Left ventricle myocardium inferior (tissue), 1 donor: ENCODE results near the gene PRG3. TPM values are rescaled to one million over a fixed set of nuclear protein-coding genes. Genes with fewer than 3 reads are reported as not detected.

ENCODE experiments used
- DNase-seq: peaks from one replicate; pipeline ENCODE4 v3.0.0-alpha.2; 2020
- H3K27ac ChIP-seq: fragments of 200-600 bp; replicated peaks from 2 replicates; pipeline ENCODE4 v1.8.0; 2021
- H3K27me3 ChIP-seq: fragments of 200-600 bp; 2 replicates; pipeline ENCODE4 v1.8.0; 2021; ENCODE audit warnings: low read depth
- H3K36me3 ChIP-seq: fragments of 200-600 bp; 2 replicates; pipeline ENCODE4 v1.8.0; 2021
- H3K4me1 ChIP-seq: fragments of 200-600 bp; 2 replicates; pipeline ENCODE4 v1.8.0; 2021
- H3K4me3 ChIP-seq: fragments of 200-600 bp; 2 replicates; pipeline ENCODE4 v1.8.0; 2021; ENCODE audit warnings: mild to moderate bottlenecking, moderate library complexity
- H3K9me3 ChIP-seq: fragments of 200-600 bp; replicated peaks from 2 replicates; pipeline ENCODE4 v1.8.0; 2021
- intact Hi-C: fragments of 100-400 bp; cut with micrococcal nuclease; formaldehyde crosslinking; loops from one replicate; pipeline ENCODE4 v1.11.0; 2022
- total RNA-seq: library from RNA; stranded (reverse); fragmentation: NEBNext Ultra II Directional; extraction: Animal tissue kit (Norgen Biotek cat#: 25700); gene quantifications from one replicate; pipeline ENCODE4 v1.2.1, GENCODE V29; 2021
- TF ChIP-seq, protein P1 (sequence below): fragments of 200-600 bp; IDR thresholded peaks from 2 replicates; pipeline ENCODE4 v1.8.0; 2021; ENCODE audit warnings: antibody characterized with exemption, mild to moderate bottlenecking, borderline replicate concordance
- donor health status: DM: no; HTN: yes; CAD: no; lungs with severe emphysema.

Gene PRG3
- total RNA-seq, 1 donor from 2014 or later: not detected

DNA sequence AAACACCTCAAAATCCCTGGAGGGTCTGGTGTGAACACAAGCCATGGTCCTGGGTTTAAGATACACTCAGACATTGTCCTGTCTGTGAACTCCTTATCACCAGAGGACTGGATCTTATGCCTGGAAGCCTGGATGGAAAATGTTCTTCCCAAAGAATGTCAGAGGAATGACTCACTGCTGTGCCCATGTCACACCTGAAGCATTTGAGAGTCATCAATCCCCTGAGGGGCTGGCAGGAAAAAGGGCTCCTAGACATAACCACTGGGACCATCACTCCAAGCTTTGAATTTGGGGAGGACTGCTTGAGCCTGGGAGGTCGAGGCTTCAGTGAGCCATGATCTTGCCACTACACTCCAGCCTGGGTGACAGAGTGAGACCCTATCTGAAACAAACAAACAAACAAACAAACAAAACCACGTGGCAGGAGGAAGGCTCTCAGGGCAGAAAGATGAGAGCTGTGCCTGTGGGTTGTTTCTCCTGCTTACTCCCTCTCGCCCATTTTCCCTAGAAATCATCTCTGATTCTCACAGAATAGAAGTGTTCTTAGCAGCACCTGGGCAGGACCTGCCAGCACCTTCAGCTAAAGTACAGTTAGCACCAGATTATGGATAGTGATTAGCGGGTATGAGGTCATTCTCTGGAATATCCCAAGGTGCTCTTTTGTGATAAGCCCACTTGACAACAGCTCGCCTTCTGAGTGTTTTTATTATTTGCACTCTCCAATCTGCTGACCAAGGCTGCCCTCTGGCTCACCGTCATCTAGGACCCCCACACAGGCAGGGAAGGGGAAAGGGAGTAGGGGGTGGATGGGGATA lies 21.4 kb upstream of the PRG3 start:
- H3K27me3 ChIP-seq: peaks cover 10% of the 10 kb centered on the region
- H3K4me1 ChIP-seq: peaks cover 26% of the 10 kb centered on the region
- no peak overlapping the region for H3K27ac ChIP-seq
- H3K9me3 ChIP-seq: no peaks in the 10 kb centered on the region
- H3K36me3 ChIP-seq: peaks cover 5% of the 10 kb centered on the region
- TF ChIP-seq, protein P1, sequence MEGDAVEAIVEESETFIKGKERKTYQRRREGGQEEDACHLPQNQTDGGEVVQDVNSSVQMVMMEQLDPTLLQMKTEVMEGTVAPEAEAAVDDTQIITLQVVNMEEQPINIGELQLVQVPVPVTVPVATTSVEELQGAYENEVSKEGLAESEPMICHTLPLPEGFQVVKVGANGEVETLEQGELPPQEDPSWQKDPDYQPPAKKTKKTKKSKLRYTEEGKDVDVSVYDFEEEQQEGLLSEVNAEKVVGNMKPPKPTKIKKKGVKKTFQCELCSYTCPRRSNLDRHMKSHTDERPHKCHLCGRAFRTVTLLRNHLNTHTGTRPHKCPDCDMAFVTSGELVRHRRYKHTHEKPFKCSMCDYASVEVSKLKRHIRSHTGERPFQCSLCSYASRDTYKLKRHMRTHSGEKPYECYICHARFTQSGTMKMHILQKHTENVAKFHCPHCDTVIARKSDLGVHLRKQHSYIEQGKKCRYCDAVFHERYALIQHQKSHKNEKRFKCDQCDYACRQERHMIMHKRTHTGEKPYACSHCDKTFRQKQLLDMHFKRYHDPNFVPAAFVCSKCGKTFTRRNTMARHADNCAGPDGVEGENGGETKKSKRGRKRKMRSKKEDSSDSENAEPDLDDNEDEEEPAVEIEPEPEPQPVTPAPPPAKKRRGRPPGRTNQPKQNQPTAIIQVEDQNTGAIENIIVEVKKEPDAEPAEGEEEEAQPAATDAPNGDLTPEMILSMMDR: no peak
- H3K4me3 ChIP-seq: no peak overlapping the region
- intact Hi-C loops: no loop called here
- DNase-seq: no peak

DNA sequence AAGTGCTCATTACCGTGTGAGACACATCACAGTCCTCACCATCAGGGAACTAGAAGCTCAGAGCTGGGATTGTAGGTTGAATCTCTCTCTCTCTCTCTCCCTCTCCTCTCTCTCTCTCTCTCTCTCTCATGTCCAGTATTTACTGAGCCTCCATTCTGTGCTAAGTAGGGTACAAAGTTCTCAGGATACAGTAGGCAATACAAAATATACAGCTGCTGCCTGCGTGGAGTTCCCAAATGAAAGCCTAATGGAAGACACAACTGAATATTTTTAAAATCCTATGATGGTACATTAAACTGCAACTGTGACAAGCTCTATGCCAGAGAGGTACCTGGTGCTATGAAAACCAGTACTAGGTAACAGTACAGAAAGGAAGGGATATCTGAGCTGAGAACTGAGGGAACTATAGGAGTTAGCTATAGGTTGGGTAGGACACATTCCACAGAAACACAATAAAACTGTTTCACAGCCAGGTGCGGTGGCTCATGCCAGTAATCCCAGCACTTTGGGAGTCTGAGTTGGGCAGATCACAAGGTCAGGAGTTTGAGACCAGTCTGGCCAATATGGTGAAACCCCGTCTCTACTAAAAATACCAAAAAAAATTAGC lies 19.1 kb upstream of the PRG3 start:
- no peaks in the 10 kb centered on the region for H3K9me3 ChIP-seq
- intact Hi-C loops: no loop called here
- no peak for DNase-seq
- TF ChIP-seq, protein P1: no peak
- peaks cover 10% of the 10 kb centered on the region for H3K27me3 ChIP-seq
- H3K4me3 ChIP-seq: no peak overlapping the region
- no peaks in the 10 kb centered on the region for H3K36me3 ChIP-seq
- H3K4me1 ChIP-seq: peaks cover 2% of the 10 kb centered on the region
- no peak overlapping the region for H3K27ac ChIP-seq

DNA sequence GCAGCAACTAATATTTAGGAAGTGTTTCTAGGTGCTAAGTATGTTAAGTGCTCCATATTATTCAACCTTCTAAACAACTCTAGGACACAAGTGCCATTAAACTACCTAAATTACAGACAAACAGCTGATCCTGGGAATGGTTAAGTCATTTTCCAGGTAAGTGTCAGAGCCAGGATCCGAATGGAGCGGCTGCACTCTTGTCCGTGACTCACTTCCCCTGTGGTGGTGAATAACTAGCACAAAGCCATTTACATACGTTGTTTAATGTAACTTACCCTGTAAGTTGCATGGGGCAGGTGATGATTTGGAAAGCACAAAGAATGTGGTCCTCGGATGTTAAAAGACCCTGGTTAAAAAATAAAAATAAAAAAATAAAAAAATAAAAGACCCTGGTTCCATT lies 18.3 kb upstream of the PRG3 start:
- H3K4me1 ChIP-seq: no peaks in the 10 kb centered on the region
- H3K27me3 ChIP-seq: peaks cover 10% of the 10 kb centered on the region
- no peak overlapping the region for H3K4me3 ChIP-seq
- TF ChIP-seq, protein P1: no peak
- no peak overlapping the region for H3K27ac ChIP-seq
- H3K9me3 ChIP-seq: no peaks in the 10 kb centered on the region
- DNase-seq: no peak
- intact Hi-C loops: no loop called here
- no peaks in the 10 kb centered on the region for H3K36me3 ChIP-seq

DNA sequence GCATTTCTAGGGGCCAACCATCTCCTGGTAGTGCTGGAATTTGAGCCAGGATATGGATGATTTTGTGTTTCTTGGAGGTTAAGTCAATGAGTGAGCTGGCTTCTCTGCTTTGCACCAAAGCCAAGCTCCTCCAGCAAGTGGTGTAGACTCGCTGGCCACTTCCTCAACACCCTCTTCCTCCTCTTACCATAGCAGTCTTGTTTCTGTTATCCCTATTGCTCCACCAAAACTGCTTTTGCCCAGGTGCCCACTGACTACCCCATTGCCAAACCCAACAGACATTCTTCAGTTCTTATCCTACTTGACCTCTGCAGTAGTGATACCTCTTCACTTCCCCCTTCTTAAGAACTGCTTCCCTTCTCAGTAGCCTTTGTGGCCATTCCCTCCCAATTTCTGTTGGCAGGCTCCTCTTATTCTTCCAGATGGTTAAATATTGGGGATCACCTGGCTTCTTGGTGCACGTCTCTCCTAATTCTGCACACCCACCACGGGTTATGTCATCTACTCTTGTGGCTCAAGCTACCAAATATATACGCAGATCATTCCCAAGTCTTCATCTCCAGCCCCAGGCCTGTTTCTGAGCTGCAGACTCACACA lies 16.5 kb upstream of the PRG3 start:
- no peak overlapping the region for H3K4me3 ChIP-seq
- H3K27ac ChIP-seq: no peak overlapping the region
- intact Hi-C loops: no loop called here
- no peaks in the 10 kb centered on the region for H3K9me3 ChIP-seq
- DNase-seq: no peak
- TF ChIP-seq, protein P1: no peak
- H3K27me3 ChIP-seq: peaks cover 10% of the 10 kb centered on the region
- H3K36me3 ChIP-seq: no peaks in the 10 kb centered on the region
- H3K4me1 ChIP-seq: no peaks in the 10 kb centered on the region

DNA sequence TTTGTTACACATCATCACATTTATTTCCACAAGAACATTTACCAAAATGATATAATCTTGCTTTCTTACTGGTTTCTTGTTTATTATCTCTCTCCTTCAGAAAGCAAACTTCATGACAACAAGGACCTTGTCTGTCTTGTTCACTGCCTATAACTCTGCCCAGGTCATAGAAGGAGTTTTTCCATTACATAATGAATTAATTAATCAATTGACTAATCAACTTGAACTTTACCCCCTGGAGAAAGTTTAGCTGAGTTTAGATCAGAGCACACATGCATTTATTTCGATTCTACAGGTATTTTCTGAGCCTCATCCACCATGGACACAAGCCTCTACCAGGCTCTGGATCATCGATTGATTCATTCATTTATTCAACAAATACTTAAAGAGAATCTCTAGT lies 15.8 kb upstream of the PRG3 start:
- Histone ChIP-seq H3K27me3 (peaks cover 10% of the 10 kb centered on the region), H3K4me3 (no peak overlapping the region), H3K9me3 (no peaks in the 10 kb centered on the region), H3K36me3 (no peaks in the 10 kb centered on the region), H3K27ac (no peak overlapping the region), H3K4me1 (no peaks in the 10 kb centered on the region)
- TF ChIP-seq, protein P1: no peak
- no peak for DNase-seq
- intact Hi-C loops: no loop called here
